IPS-18c (cell line): ENCODE results near the gene COL5A1.
"Not testable (repeated sequence)": the region's sequence is repeated elsewhere in the genome, so short reads cannot be mapped to it uniquely, and the experiment has no call there.

Source experiments
- H3K4me3 ChIP-seq: 2 replicates; pipeline ENCODE4 v1.7.0; 2013; ENCODE audit warnings: low read depth, mild to moderate bottlenecking, low read length, moderate library complexity; ENCODE audit not compliant: insufficient read depth
- H3K9me3 ChIP-seq: one replicate; pipeline ENCODE4 v1.6.1; 2013; ENCODE audit warnings: mild to moderate bottlenecking, low read length, moderate library complexity; ENCODE audit not compliant: control insufficient read depth, insufficient read depth

Gene COL5A1

DNA sequence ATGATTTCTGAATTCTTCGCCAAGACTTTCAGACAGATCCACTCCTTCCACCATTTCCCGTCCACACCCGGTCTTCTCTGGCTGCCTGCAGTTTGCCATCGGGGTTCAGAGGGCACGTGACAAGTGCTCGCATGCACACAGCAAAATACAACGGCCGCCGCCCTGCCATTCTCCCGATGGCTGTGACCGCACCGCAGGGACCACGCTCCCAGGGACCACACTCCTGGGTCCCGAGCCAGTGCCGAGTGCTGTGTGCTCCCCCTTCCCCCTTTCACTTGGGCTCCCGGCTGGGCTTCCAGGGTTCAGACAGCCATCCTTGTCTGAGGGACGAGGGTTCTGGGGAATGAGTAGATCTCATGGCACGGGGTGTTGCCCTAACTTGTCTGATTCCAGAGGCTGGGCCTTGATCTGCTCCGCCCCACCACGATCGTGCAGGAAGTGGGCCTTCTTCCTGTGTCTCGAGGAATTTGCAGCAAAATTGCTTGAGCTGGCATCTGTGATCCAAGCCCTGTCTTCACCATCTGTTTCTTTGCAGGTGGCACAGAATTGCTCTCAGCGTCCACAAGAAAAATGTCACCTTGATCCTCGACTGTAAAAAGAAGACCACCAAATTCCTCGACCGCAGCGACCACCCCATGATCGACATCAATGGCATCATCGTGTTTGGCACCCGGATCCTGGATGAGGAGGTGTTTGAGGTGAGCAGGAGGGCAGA, 59.2 kb downstream of the COL5A1 start:
- no peaks in the 10 kb centered on the region for H3K9me3 ChIP-seq
- no peak overlapping the region for H3K4me3 ChIP-seq

DNA sequence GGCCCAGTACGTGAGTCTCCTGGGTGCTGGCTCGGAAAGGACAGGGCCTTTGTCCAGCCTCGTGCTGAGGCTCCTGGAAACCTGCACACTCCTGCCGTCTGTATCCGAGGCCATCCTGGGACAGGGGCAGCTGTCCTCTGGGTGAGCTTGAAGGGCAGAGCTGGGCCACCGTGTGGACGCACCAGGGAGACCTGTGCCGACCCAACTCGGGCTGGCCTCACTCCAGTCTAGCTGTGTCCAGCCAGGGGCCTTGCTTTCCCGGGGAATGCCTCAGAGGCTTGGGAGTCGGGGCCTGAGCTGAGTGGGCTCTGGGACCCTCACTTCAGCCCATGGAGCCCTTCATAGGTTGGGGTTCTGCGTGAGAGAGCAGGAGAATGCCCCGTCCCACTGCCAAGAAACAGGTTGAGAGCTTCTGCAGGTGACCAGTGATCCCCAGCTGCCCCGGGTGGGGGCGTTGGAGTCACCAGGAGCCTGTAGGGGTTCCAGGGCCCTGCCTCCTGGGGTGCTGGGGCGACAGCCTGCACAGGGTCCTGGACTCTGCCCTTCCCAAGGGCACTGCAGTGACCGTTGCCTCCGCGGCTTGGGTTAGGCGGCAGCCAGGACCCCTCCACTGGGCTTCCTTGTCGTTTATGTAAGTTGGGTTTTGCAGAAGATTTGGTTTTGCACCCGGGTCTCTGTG, 60.1 kb downstream of the COL5A1 start:
- H3K9me3 ChIP-seq, result no peaks in the 10 kb centered on the region
- no peak overlapping the region for H3K4me3 ChIP-seq

DNA sequence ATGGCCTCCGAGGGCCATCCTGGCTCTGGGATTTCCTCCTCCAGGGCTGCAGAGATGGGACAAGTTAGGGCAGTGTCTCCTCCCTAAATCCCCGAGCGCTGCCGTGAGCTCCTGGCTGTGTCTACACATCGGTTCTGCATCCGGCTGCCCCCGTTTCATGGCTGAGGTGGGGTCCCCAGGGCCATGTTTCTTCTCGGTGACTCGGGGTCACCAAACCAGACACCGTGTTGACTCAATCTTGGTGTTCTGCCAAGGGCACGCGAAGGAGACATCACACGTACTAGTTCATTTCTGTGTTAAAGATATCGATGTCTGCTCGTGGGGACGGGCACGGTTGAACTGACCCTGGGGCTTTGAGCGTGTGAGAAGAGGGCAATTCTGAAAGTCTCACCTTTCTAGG, 60.7 kb downstream of the COL5A1 start:
- H3K9me3 ChIP-seq, result no peaks in the 10 kb centered on the region
- no peak overlapping the region for H3K4me3 ChIP-seq

DNA sequence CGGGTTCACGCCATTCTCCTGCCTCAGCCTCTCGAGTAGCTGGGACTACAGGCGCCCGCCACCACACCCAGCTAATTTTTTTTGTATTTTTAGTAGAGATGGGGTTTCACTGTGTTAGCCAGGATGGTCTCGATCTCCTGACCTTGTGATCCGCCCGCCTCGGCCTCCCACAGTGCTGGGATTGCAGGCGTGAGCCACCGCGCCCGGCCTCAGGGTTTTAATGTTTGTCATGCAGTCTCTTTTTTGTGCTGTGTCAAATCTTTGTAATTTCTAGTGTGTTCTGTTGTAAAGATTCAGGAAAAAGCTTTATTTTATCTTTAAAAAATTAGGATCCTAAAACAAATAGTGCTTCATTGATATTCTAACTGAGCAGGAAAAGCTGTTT, 62.1 kb downstream of the COL5A1 start:
- H3K9me3 ChIP-seq, H3K4me3 ChIP-seq: not testable (repeated sequence)

DNA sequence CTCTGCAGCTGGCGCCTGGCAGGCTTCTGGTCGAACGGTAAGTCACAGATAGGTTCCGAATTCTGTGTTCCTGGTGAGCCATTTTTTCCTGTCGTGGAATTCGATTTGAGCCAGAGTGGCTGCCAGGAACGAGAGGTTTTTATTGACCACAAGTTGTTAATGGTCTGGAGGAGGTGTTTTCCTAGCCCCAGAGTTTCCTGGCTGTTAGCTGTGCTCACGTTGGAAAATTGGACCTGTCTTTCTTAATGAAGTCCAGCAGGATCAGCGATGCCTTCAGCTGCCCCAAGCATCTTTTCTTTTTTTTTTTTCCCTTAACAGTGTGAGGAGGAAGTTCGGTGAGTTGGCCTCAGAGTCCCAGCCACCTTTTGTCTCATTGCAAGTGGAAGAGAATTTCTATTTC, 62.9 kb downstream of the COL5A1 start:
- Histone ChIP-seq H3K9me3 (no peaks in the 10 kb centered on the region), H3K4me3 (no peak overlapping the region)

DNA sequence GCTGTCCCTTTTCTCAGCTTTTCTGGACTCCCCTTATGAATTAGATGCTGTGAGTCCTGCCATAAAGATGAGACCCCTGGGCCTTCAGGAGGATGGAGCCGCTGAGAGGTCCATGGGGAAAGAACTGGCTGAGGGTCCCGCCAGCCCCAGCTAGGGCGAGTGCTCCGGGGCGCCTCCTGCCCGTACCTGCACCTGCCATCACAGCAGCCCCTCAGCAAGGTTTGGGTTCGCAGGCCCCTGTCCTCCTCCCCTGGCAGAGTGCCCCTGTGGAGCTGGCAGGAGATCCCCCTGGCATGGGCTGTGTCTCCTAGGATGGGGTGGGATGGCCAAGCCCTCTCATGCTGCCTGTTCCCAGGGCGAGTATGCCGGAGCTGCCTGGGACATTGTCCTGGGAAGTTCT, 64.2 kb downstream of the COL5A1 start:
- no peak overlapping the region for H3K4me3 ChIP-seq

DNA sequence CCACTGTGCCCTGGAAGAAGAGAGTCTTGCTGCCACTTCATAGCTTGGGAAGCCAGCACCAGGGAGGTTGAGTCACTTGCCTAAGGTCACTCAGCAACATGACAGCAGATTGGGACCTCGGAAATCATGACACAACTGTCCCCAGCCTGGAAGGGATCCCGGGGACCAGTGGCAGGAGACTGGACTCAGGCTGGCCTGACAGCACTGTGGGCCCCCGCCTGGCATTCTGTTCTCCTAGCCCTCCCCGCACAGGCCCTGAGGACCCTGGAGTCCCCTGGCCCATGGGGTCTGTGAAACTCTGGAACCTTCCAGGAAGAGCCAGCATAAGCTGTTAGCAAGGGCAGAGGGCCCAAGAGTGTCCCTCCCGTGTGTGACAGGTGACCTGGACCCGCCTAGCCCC, 64.9 kb downstream of the COL5A1 start:
- peaks cover 2% of the 10 kb centered on the region for H3K9me3 ChIP-seq
- no peak overlapping the region for H3K4me3 ChIP-seq

More for the DNA sequence above, 64.2 kb downstream of the COL5A1 start:
- H3K9me3 ChIP-seq, result no peaks in the 10 kb centered on the region

DNA sequence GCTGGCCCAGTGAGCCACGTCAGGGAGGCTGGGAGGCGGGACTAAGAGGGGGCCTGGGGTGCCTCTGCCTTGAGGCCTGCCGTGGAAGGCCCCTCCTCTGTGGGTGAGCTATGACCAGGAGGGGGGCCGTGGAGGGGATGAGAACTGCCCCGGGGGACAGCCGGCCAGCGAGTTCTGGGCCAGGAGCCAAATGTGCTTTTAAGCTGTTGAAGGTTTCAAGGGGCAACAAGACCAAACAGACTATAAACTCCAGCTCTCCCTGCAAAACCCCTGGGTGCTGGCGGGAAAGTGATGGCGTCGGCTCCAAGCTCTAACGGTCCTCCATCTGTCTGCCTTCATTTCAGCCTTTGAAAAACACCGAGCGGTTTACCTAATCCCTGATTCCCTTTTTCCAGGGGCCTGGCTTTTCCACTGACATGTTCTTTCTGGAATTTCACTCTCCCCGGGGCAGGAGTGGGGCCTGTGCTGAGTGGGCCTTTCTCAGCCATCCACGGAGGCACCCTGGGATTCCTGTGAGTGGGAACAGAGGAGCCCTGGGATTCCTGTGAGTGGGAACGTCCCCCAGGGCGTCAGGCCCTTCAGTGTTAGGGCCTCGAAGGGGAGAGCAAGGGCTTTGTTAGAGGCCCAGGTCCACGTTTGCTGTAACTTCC, 65.6 kb downstream of the COL5A1 start:
- H3K9me3 ChIP-seq, result peaks cover 2% of the 10 kb centered on the region

DNA sequence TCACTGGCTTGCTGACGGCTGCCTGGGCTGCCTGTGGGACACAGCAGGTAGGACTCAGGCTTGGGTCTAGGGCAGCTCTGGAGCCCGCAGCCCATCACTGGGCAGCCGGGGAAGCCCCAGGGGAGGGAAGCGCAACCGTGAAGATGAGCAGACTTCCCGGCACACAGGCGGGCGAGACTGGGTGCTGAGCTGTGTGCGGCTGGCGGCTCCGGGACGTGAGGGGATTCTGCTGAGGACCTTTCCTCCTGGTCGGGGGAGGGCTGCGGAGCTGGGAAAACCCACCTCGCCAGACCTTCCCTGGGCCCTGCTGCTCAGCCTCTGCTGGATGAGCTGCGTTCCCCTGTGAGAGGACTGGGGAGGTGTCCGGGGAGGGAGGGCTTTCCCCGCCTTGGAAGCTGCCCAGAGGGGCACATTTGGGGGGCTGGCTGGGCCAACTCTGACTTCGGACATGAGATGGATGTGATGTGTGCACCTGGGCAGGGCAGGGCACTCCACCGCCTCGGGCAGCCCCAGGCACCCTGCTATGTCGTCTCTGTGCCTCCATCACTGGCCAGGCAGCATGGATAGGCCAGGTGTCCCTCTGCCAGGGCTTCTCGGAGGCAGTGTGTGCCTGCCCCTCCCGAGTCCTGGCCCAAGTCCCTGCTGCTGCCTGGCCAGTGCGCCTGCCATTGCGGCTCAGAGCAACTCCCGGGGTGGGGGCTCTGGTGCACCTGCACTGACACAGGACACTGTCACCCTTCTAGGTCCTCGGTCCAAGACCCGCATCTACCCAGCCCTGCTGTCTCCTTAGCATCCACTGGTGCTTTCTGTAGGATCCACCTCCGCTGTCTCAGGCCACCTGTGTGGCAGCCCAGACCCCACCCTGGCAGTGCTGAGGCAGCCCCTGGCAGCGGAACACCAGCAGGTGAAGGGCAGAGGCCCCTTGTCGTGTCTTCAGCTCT, 66.4 kb downstream of the COL5A1 start:
- H3K4me3 ChIP-seq, result no peak overlapping the region

More for the DNA sequence above, 65.6 kb downstream of the COL5A1 start:
- no peak overlapping the region for H3K4me3 ChIP-seq

DNA sequence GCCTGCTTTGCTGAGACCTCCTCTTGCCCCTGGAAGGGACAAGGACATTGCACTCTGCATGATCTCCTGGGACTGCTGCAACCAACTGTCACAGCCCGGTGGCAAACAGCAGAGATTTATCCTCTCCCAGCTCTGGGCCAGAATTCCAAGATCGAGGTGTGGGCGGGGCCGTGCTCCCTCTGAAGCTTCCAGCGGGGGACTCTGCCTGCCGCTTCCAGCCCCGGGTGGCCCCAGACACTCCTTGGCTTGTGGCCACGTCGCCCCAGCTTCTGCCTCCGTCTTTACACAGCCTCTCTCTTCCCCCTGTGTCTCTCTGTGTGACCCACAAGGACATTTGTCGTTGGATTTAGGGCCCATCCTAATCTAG, 67.1 kb downstream of the COL5A1 start:
- Histone ChIP-seq H3K9me3 (peaks cover 2% of the 10 kb centered on the region), H3K4me3 (no peak overlapping the region)

More for the DNA sequence above, 66.4 kb downstream of the COL5A1 start:
- H3K9me3 ChIP-seq, result peaks cover 2% of the 10 kb centered on the region

DNA sequence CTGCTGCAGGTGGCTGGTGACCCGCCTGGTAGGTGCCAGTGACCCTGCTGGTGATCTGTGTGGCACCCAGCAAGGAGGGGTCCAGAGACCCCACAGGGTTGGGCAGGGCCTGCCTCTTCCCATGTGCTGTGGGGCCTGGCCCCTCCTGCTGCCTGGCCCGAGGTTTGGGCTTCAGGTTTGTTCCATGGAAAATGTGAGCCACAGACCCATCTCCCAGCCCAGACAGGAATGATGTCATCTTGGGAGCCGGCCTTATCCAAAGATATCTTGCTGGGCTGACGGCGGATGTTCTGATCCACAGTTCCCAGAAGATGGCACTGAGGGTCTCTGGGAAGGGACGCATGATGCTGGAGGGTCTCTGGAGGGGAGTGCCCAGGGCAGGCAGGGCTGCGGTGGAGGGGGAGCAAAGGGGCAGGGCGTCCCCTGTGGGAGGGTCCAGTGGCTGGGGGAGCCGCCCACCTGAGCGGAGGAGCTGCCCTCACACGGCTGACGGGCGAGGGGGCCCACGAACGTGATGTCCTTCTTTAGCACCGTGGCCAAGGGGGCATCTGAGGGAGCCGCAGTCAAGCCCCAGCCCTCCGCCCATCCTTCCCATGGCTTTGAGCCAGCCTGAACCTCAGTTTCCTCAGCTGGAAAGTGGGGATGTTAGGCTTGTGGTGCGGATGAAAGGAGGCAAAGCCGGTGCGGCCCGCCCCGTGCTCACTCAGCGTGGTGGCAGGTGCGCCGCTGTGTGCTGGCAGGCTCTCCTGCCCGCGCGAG, 68.1 kb downstream of the COL5A1 start:
- peaks cover 5% of the 10 kb centered on the region for H3K9me3 ChIP-seq
- H3K4me3 ChIP-seq, result no peak overlapping the region

DNA sequence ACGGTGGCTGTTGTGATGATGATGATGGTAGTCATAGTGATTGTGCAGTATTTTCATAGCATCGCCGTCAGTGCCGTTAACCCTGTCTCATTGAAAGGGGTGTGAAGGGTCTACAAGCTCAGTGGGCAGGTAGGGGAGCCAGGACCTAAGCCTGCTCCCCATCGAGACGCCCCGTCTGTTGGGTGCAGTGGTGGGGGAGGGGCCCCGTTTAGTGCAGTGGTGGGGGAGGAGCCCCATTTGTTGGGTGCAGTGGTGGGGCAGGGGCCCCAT, 68.6 kb downstream of the COL5A1 start:
- H3K9me3 ChIP-seq, result peaks cover 5% of the 10 kb centered on the region
- H3K4me3 ChIP-seq, result no peak overlapping the region

DNA sequence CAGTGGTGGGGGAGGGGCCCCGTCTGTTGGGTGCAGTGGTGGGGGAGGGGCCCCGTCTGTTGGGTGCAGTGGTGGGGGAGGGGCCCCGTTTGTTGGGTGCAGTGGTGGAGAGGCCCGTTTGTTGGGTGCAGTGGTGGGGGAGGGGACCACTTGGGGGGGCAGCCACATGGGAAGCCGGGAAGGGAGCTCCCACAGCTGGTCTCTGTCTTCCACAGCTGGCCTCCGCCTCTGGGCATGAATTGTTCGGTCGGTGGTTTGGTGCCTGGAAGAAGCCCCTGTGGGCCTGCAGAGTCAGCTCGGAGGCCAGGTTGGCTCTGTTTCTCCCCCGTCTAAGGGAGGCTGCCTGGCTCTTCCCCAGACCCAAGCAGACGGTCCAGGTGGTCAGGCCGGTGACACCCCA, 69.3 kb downstream of the COL5A1 start:
- Histone ChIP-seq H3K4me3 (no peak overlapping the region), H3K9me3 (peaks cover 5% of the 10 kb centered on the region)

DNA sequence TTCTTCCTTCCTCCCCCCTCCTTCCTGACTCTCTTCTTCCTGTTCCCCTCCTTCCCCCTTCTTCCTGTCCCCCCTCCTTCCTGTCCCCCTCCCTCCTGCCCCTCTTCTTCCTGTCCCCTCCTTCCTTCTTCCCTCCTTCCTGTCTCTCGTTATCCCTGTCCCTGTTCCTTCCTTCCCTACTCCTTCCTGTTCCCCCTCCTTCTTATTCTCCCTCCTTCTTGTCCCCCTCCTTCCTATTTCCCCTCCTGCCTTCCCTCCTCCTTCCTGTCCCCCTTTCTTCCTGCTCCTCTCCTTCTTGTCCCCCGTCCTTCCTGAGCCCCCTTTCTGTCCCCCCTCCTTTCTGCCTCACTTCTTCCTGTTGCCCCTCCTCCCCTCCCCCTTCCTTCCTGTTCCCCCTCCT, 70.6 kb downstream of the COL5A1 start:
- H3K9me3 ChIP-seq, result peaks cover 5% of the 10 kb centered on the region
- H3K4me3 ChIP-seq, result no peak overlapping the region

DNA sequence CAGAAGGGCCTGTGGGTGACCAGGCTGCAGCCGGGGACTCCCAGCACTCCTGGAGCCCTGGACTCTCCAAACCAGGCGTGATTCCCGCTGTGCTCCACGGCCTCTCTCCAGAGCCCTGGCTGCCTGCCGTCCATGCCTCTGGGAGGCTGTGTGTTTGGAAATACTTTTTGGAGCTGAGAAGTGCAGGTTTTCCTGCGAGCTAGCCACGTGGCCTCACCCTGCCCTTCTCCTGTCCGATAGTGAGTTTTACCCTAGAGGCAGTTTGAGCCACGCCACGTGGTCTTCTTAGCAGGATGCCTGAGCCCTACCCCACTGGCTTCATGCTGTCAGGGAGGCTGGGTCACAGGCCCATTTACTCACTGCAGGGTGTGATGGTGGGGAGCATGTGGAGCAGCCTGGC, 71.3 kb downstream of the COL5A1 start:
- Histone ChIP-seq H3K9me3 (peaks cover 5% of the 10 kb centered on the region), H3K4me3 (no peak overlapping the region)

DNA sequence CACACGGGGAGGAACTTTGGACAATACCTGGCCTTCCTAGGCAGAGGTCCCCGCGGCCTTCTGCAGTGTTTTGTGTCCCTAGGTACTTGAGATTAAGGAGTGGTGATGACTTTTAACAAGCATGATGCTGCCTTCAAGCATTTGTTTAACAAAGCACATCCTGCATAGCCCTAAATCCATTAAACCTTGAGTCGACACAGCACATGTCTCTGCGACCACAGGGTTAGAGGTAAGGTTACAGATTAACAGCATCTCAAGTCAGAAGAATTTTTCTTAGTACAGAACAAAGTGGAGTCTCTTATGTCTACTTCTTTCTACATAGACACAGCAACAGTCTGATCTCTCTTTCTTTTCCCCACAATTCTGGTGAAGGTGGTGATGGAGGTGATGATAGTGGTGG, 73.9 kb downstream of the COL5A1 start:
- not testable (repeated sequence) for H3K9me3 ChIP-seq, H3K4me3 ChIP-seq

DNA sequence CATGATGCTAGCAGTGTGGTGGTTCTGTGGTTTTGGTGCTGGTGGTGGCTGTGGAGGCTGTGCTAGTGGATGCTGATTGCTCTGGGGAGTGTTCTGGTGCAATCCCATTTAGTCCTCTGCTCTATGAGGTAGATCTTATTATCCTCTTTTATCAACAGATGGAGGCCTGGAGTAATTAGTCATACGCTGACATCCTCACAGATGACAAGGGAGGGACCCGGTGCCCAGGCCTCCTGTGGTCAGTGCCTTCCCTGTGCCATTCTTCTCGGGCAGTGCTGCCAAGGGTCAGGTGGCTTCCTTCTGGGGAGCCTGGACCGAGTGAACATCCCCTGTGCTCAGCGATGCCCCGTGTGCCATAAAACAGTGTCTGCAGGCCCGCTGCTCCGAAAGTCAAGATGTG, 74.5 kb downstream of the COL5A1 start:
- Histone ChIP-seq H3K9me3 (peaks cover 5% of the 10 kb centered on the region), H3K4me3 (no peak overlapping the region)
